Activated T-helper 1 cell treated with anti-CD3 and anti-CD28 coated beads, Interleukin-12 subunit alpha, Interleukin-12 subunit beta, Interleukin-2, Interleukin-4 antibody, amounts not matched to agents 30 ng/mL and 10 ng/mL and 1 ng/mL, durations not matched to agents 14 hours and 24 hours and 36 hours (primary cell): ENCODE results near the gene GSN. TPM values are rescaled to one million over a fixed set of nuclear protein-coding genes. Genes with fewer than 3 reads are reported as not detected.

Experiments
- DNase-seq: peaks from one replicate; pipeline ENCODE4 v3.0.0; 2021; ENCODE audit warnings: low spot score
- H3K27ac Mint-ChIP-seq: one replicate; pipeline ENCODE4 v1.8.0; 2021; ENCODE audit warnings: mild to moderate bottlenecking, mixed read lengths
- H3K27me3 Mint-ChIP-seq: one replicate; pipeline ENCODE4 v1.8.0; 2022; ENCODE audit warnings: mild to moderate bottlenecking, moderate library complexity, mixed read lengths; ENCODE audit not compliant: insufficient read depth
- H3K36me3 Mint-ChIP-seq: one replicate; pipeline ENCODE4 v1.8.0; 2021; ENCODE audit warnings: low read depth, mixed read lengths
- H3K4me1 Mint-ChIP-seq: one replicate; pipeline ENCODE4 v1.8.0; 2021; ENCODE audit warnings: low read depth, mixed read lengths
- H3K4me3 Mint-ChIP-seq: one replicate; pipeline ENCODE4 v1.8.0; 2021; ENCODE audit warnings: mild to moderate bottlenecking, moderate library complexity, mixed read lengths
- H3K9me3 Mint-ChIP-seq: one replicate; pipeline ENCODE4 v1.8.0; 2021; ENCODE audit warnings: mixed read lengths
- intact Hi-C: fragments of 100-400 bp; cut with micrococcal nuclease; formaldehyde crosslinking; loops from one replicate; pipeline ENCODE4 v1.15.1; 2024
- total RNA-seq: library from RNA; stranded (reverse); gene quantifications from 2 replicates; pipeline ENCODE4 v1.2.3, GENCODE V29; 2022

Gene GSN
- total RNA-seq, 1 donor from 2014 or later = 1.5 TPM

GRCh38 chr9:121281614-121282276, 13.8 kb downstream of the GSN start:
- Mint-ChIP-seq H3K4me3 (no peak overlapping the region), H3K4me1 (peaks cover 14% of the 10 kb centered on the region), H3K36me3 (peaks cover 3% of the 10 kb centered on the region), H3K9me3 (no peaks in the 10 kb centered on the region), H3K27me3 (no peaks in the 10 kb centered on the region), H3K27ac (no peak overlapping the region)
- intact Hi-C loops = no loop called here
- DNase-seq = no peak

- Mint-ChIP-seq H3K4me1 (peaks cover 21% of the 10 kb centered on the region), H3K27me3 (no peaks in the 10 kb centered on the region), H3K9me3 (no peaks in the 10 kb centered on the region), H3K4me3 (no peak overlapping the region), H3K36me3 (peaks cover 3% of the 10 kb centered on the region), H3K27ac (no peak overlapping the region)
- intact Hi-C loops = no loop called here
- no peak for DNase-seq
Observed at GRCh38 chr9:121282277-121283079, 14.5 kb downstream of the GSN start.

- DNase-seq = no peak
- H3K4me1 Mint-ChIP-seq = peaks cover 23% of the 10 kb centered on the region
- H3K4me3 Mint-ChIP-seq = no peak overlapping the region
- no peak overlapping the region for H3K27ac Mint-ChIP-seq
- intact Hi-C loops = no loop called here
- peaks cover 3% of the 10 kb centered on the region for H3K36me3 Mint-ChIP-seq
- H3K27me3 Mint-ChIP-seq = no peaks in the 10 kb centered on the region
- H3K9me3 Mint-ChIP-seq = no peaks in the 10 kb centered on the region
Observed at GRCh38 chr9:121283080-121283398, 15.1 kb downstream of the GSN start.

DNA sequence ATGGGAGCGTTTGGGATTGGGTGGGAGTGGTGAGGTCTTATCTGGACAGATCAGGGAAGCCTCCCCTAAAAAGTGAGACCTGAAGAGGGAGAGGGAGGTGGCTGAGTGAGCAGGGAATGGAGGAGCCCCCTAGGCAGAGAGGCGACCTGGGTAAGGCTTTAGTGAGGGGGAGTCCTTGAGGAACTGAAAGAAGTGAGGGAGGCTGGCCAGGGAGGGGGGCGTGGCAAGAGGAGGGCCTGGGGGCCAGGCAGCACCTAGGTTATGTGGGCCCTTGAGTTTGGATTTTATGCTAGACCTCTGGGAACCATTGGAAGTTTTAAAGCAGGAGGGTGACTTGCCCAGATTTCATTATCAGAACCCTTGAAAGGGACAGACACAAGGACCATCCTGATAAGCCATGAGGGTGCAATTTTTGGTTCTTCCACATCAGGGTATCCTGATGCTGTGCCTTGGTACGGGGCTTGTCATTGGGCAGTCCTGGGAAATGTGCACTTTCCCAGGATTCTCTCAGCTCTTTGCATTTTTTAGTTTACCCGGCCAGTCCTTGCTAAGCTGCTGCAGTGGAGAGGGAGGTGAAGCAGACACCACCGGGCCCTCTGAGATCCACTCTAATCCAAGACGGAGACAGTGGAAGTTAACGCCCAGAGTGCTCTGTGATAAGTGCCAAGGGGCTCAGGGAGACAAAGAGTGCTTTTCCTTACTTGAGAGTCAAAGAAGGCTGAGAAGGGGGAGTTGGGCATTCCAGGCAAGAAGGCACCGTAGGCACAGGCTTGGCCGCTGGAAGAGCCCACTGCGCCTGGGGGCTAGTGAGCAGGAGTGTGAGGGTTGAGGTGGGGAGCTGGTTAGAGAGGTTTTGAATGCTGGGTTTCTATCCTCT, 16.1 kb downstream of the GSN start:
- peaks cover 25% of the 10 kb centered on the region for H3K4me1 Mint-ChIP-seq
- H3K36me3 Mint-ChIP-seq = peaks cover 3% of the 10 kb centered on the region
- peak overlapping the region; percentile 15 for H3K27ac Mint-ChIP-seq
- no peaks in the 10 kb centered on the region for H3K27me3 Mint-ChIP-seq
- intact Hi-C loops = no loop called here
- no peak for DNase-seq
- no peaks in the 10 kb centered on the region for H3K9me3 Mint-ChIP-seq
- H3K4me3 Mint-ChIP-seq = no peak overlapping the region

- intact Hi-C loops = no loop called here
- H3K27me3 Mint-ChIP-seq = no peaks in the 10 kb centered on the region
- H3K36me3 Mint-ChIP-seq = peaks cover 3% of the 10 kb centered on the region
- peak overlapping the region; percentile 15 for H3K27ac Mint-ChIP-seq
- H3K4me3 Mint-ChIP-seq = no peak overlapping the region
- H3K9me3 Mint-ChIP-seq = no peaks in the 10 kb centered on the region
- H3K4me1 Mint-ChIP-seq = peaks cover 25% of the 10 kb centered on the region
- DNase-seq = no peak
Observed at GRCh38 chr9:121284733-121285451, 16.9 kb downstream of the GSN start.

GRCh38 chr9:121285835-121286687, 18.1 kb downstream of the GSN start:
- no peak for DNase-seq
- peaks cover 3% of the 10 kb centered on the region for H3K36me3 Mint-ChIP-seq
- H3K27me3 Mint-ChIP-seq = no peaks in the 10 kb centered on the region
- peaks cover 25% of the 10 kb centered on the region for H3K4me1 Mint-ChIP-seq
- H3K9me3 Mint-ChIP-seq = no peaks in the 10 kb centered on the region
- H3K27ac Mint-ChIP-seq = peak overlapping the region; percentile 84
- intact Hi-C loops = no loop called here
- H3K4me3 Mint-ChIP-seq = no peak overlapping the region

- H3K27me3 Mint-ChIP-seq = no peaks in the 10 kb centered on the region
- peaks cover 3% of the 10 kb centered on the region for H3K36me3 Mint-ChIP-seq
- H3K4me3 Mint-ChIP-seq = no peak overlapping the region
- no peak for DNase-seq
- H3K4me1 Mint-ChIP-seq = peaks cover 25% of the 10 kb centered on the region
- no peaks in the 10 kb centered on the region for H3K9me3 Mint-ChIP-seq
- intact Hi-C loops = no loop called here
- H3K27ac Mint-ChIP-seq = peak overlapping the region; percentile 84
Observed at GRCh38 chr9:121286688-121286972, 18.7 kb downstream of the GSN start.

GRCh38 chr9:121286973-121287741, 19.2 kb downstream of the GSN start:
- Mint-ChIP-seq H3K9me3 (no peaks in the 10 kb centered on the region), H3K27ac (no peak overlapping the region), H3K36me3 (peaks cover 3% of the 10 kb centered on the region), H3K4me3 (no peak overlapping the region), H3K4me1 (peaks cover 25% of the 10 kb centered on the region), H3K27me3 (no peaks in the 10 kb centered on the region)
- no peak for DNase-seq
- intact Hi-C loops = no loop called here

GRCh38 chr9:121288673-121289025, 20.7 kb downstream of the GSN start:
- Mint-ChIP-seq H3K4me1 (peaks cover 25% of the 10 kb centered on the region), H3K27me3 (no peaks in the 10 kb centered on the region), H3K36me3 (peaks cover 3% of the 10 kb centered on the region), H3K9me3 (no peaks in the 10 kb centered on the region), H3K4me3 (no peak overlapping the region), H3K27ac (no peak overlapping the region)
- DNase-seq = no peak
- intact Hi-C loops = no loop called here

GRCh38 chr9:121289026-121289771, 21.2 kb downstream of the GSN start:
- peaks cover 3% of the 10 kb centered on the region for H3K36me3 Mint-ChIP-seq
- no peak overlapping the region for H3K27ac Mint-ChIP-seq

GRCh38 chr9:121289772-121290370, 21.9 kb downstream of the GSN start:
- no peak overlapping the region for H3K4me3 Mint-ChIP-seq
- peaks cover 25% of the 10 kb centered on the region for H3K4me1 Mint-ChIP-seq
- DNase-seq = no peak
- no peak overlapping the region for H3K27ac Mint-ChIP-seq
- H3K9me3 Mint-ChIP-seq = no peaks in the 10 kb centered on the region
- intact Hi-C loops = no loop called here
- H3K36me3 Mint-ChIP-seq = peaks cover 3% of the 10 kb centered on the region
- no peaks in the 10 kb centered on the region for H3K27me3 Mint-ChIP-seq

More at GRCh38 chr9:121289026-121289771, 21.2 kb downstream of the GSN start:
- no peak for DNase-seq
- Mint-ChIP-seq H3K9me3 (no peaks in the 10 kb centered on the region), H3K27me3 (no peaks in the 10 kb centered on the region), H3K4me3 (no peak overlapping the region), H3K4me1 (peaks cover 25% of the 10 kb centered on the region)
- intact Hi-C loops = no loop called here
